ENCODE results near the gene TARDBP.
"Not testable (repeated sequence)": the region's sequence is repeated elsewhere in the genome, so short reads cannot be mapped to it uniquely, and the experiment has no call there.

Gene TARDBP

GRCh38 chr1:11042995-11043874 lies 30.8 kb downstream of the TARDBP start:
- no peak for DNase-seq

GRCh38 chr1:11044086-11044848 lies 31.8 kb downstream of the TARDBP start:
- DNase-seq, result no peak

GRCh38 chr1:11044849-11045427 lies 32.5 kb downstream of the TARDBP start:
- DNase-seq, result no peak

- no peak for DNase-seq
Measured at GRCh38 chr1:11045428-11046269, 33.2 kb downstream of the TARDBP start.

- no peak for DNase-seq
Measured at GRCh38 chr1:11046270-11046566, 33.8 kb downstream of the TARDBP start.

GRCh38 chr1:11046625-11047365 lies 34.3 kb downstream of the TARDBP start, which contains the start of gene MASP2:
TSS of gene MASP2 (minus strand) at chr1:11047239. CDS start at chr1:11047207, 32 bp downstream.
- DNase-seq, result no peak

GRCh38 chr1:11051121-11051520 lies 38.7 kb downstream of the TARDBP start:
- not testable (repeated sequence) for DNase-seq

- DNase-seq, result no peak
Measured at GRCh38 chr1:11051781-11052511, 39.5 kb downstream of the TARDBP start.

- no peak for DNase-seq
Measured at GRCh38 chr1:11052839-11053757, 40.6 kb downstream of the TARDBP start.

GRCh38 chr1:11053758-11054137 lies 41.3 kb downstream of the TARDBP start:
- DNase-seq, result no peak

GRCh38 chr1:11054181-11054580 lies 41.7 kb downstream of the TARDBP start:
- no peak for DNase-seq

GRCh38 chr1:11054666-11055065 lies 42.2 kb downstream of the TARDBP start:
- no peak for DNase-seq

GRCh38 chr1:11055676-11056075 lies 43.2 kb downstream of the TARDBP start:
- DNase-seq, result no peak

- no peak for DNase-seq
Measured at GRCh38 chr1:11056504-11056903, 44.0 kb downstream of the TARDBP start.

GRCh38 chr1:11057477-11057876 lies 45.0 kb downstream of the TARDBP start:
- DNase-seq, result no peak

- DNase-seq, result no peak
Measured at GRCh38 chr1:11058026-11058425, 45.6 kb downstream of the TARDBP start.

GRCh38 chr1:11058595-11059154 lies 46.2 kb downstream of the TARDBP start:
- DNase-seq, result no peak

- DNase-seq, result no peak
Measured at GRCh38 chr1:11059155-11059967, 46.9 kb downstream of the TARDBP start.
